ENCODE data around the gene CSNK1A1L.

CSNK1A1L gene

GRCh38 chr13:37105251-37105714 is at the start of gene CSNK1A1L:
Gene CSNK1A1L (minus strand): TSS chr13:37105664. CDS start chr13:37105256, 408 bp downstream.
- FAIRE-seq (no peak), DNase-seq (ENCODE audit: insufficient read length, low spot score) (no peak)
- no peak for TF ChIP-seq CTCF (IDR thresholded peaks at IDR 0.05; ENCODE audit: insufficient read depth, missing control alignments)

GRCh38 chr13:37149380-37149779 is 43.9 kb upstream of the CSNK1A1L start:
- DNase-seq (ENCODE audit: insufficient read length, low spot score): no peak
- no peak for FAIRE-seq

GRCh38 chr13:37148501-37148900 is 43.0 kb upstream of the CSNK1A1L start:
- FAIRE-seq (peak; percentile 71), DNase-seq (ENCODE audit: insufficient read length, low spot score) (no peak)
- TF ChIP-seq CTCF (IDR thresholded peaks at IDR 0.05; ENCODE audit: insufficient read depth, missing control alignments): no peak

More at GRCh38 chr13:37149380-37149779, 43.9 kb upstream of the CSNK1A1L start:
- no peak for TF ChIP-seq CTCF (IDR thresholded peaks at IDR 0.05; ENCODE audit: insufficient read depth, missing control alignments)

GRCh38 chr13:37144661-37145060 is 39.2 kb upstream of the CSNK1A1L start:
- FAIRE-seq (no peak), DNase-seq (ENCODE audit: insufficient read length, low spot score) (no peak)
- no peak for TF ChIP-seq CTCF (IDR thresholded peaks at IDR 0.05; ENCODE audit: insufficient read depth, missing control alignments)

- FAIRE-seq: no peak
- no peak for DNase-seq (ENCODE audit: insufficient read length, low spot score)
- no peak for TF ChIP-seq CTCF (IDR thresholded peaks at IDR 0.05; ENCODE audit: insufficient read depth, missing control alignments)
Measured at GRCh38 chr13:37143911-37144310, 38.4 kb upstream of the CSNK1A1L start.

- TF ChIP-seq CTCF (IDR thresholded peaks at IDR 0.05; ENCODE audit: insufficient read depth, missing control alignments): no peak
- DNase-seq (ENCODE audit: insufficient read length, low spot score) (no peak), FAIRE-seq (no peak)
Measured at GRCh38 chr13:37142877-37143276, 37.4 kb upstream of the CSNK1A1L start.

- no peak for TF ChIP-seq CTCF (IDR thresholded peaks at IDR 0.05; ENCODE audit: insufficient read depth, missing control alignments)
- FAIRE-seq: no peak
- DNase-seq (ENCODE audit: insufficient read length, low spot score): no peak
Measured at GRCh38 chr13:37141011-37141410, 35.5 kb upstream of the CSNK1A1L start.
